PC-9 (cell line): ENCODE data around the gene STK39. TPM values are rescaled to one million over a fixed set of nuclear protein-coding genes. Genes with fewer than 3 reads are reported as not detected.

Experiments used
- BruUV-seq: library from RNA; stranded (reverse); fragments of 400-500 nt; replicated peaks from 2 replicates; lab custom pipeline; 2021; lab: Mats Ljungman, UMichigan
- CTCF ChIA-PET: fragments of 300-600 bp; sonication (Branson Sonifier 250); formaldehyde crosslinking; loops from one replicate; lab custom pipeline; 2022; ENCODE audit warnings: antibody characterized with exemption; lab: Charles Lee
- POLR2A ChIA-PET: fragments of 300-600 bp; sonication (Branson Sonifier 250); formaldehyde crosslinking; loops from one replicate; lab custom pipeline; 2022; ENCODE audit warnings: antibody characterized with exemption; ENCODE audit not compliant: unreplicated experiment; lab: Charles Lee
- DNase-seq, 2 experiments: peaks; one replicate each; pipeline versions ENCODE4 v3.0.0 to v3.0.0-alpha.2; 2015 to 2022; ENCODE audit warnings: mixed read lengths in 1 of 2
- H2AFZ ChIP-seq: fragments of 200-600 bp; sonication (generic); 2 replicates; pipeline ENCODE4 v1.8.1; 2017; ENCODE audit warnings: antibody characterized with exemption
- H3F3A ChIP-seq: fragments of 200-600 bp; sonication (generic); 2 replicates; pipeline ENCODE4 v1.8.1; 2017; ENCODE audit warnings: antibody characterized with exemption, mild to moderate bottlenecking, low read depth; ENCODE audit not compliant: insufficient read depth
- H3K27ac ChIP-seq: fragments of 200-600 bp; sonication (generic); 2 replicates; pipeline ENCODE4 v1.6.1; 2016; ENCODE audit warnings: mixed run types
- H3K27me3 ChIP-seq: fragments of 200-600 bp; sonication (generic); 2 replicates; pipeline ENCODE4 v1.6.1; 2016; ENCODE audit warnings: low read depth, mixed run types; ENCODE audit not compliant: insufficient read depth
- H3K36me3 ChIP-seq: fragments of 200-600 bp; sonication (generic); 2 replicates; pipeline ENCODE4 v1.6.1; 2016; ENCODE audit warnings: low read depth, mixed run types
- H3K4me1 ChIP-seq: fragments of 200-600 bp; sonication (generic); replicated peaks from 2 replicates; pipeline ENCODE4 v1.6.1; 2016; ENCODE audit warnings: mixed run types; ENCODE audit not compliant: insufficient read depth
- H3K4me2 ChIP-seq: fragments of 200-600 bp; sonication (generic); 2 replicates; pipeline ENCODE4 v1.6.1; 2017; ENCODE audit warnings: mixed run types
- H3K4me3 ChIP-seq: fragments of 200-600 bp; sonication (generic); 2 replicates; pipeline ENCODE4 v1.6.1; 2016; ENCODE audit warnings: mixed run types
- H3K79me2 ChIP-seq: fragments of 200-600 bp; sonication (generic); 2 replicates; pipeline ENCODE4 v1.6.1; 2017; ENCODE audit warnings: low read depth, mixed run types
- H3K9me2 ChIP-seq: fragments of 200-600 bp; sonication (generic); 2 replicates; pipeline ENCODE4 v1.8.1; 2017; ENCODE audit warnings: mild to moderate bottlenecking; ENCODE audit not compliant: insufficient read depth
- H3K9me3 ChIP-seq: fragments of 200-600 bp; sonication (generic); 2 replicates; pipeline ENCODE4 v1.8.1; 2016; ENCODE audit warnings: low read depth; ENCODE audit not compliant: insufficient read depth
- H4K20me1 ChIP-seq: fragments of 200-600 bp; sonication (generic); 2 replicates; pipeline ENCODE4 v1.8.1; 2017; ENCODE audit not compliant: insufficient read depth
- EZH2 ChIP-seq: fragments of 200-600 bp; sonication (generic); IDR thresholded peaks from 2 replicates; pipeline ENCODE4 v1.8.0; 2017; ENCODE audit warnings: antibody characterized with exemption, low read depth
- intact Hi-C: fragments of 100-400 bp; cut with micrococcal nuclease; formaldehyde crosslinking; loops from one replicate; pipeline ENCODE4 v1.10.0; 2022; ENCODE audit not compliant: unreplicated experiment
- total RNA-seq: library from RNA; stranded (reverse); gene quantifications from 2 replicates; pipeline ENCODE4 v1.2.3, GENCODE V29; 2021
- TF ChIP-seq, protein P1 (sequence below): fragments of 200-600 bp; sonication (generic); conservative IDR thresholded peaks from 2 replicates; pipeline ENCODE4 v1.6.1; 2017; ENCODE audit warnings: mixed run types, antibody characterized with exemption, mild to moderate bottlenecking, moderate library complexity

Gene STK39
- total RNA-seq, 1 experiment from 2014 or later = 14.5 TPM

DNA sequence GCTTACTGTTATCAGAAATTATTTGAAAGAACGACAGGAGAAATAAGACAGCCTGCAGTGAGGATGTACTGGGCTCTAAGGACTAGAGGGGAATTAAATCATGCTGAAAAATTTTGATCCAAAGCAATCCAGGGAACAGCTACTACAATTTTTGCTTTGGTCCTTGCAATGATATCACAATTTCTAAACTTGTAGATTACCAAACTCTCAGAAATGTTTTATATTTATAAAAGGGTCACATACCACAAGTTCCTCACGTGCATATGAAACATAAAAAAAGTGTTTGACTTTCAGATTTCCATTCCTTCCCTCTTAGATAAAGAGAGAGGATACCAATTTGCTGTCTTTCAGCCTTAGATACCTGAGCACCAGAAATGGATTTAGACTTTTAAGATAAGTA lies 261.2 kb downstream of the STK39 start:
- ChIA-PET CTCF (no interaction called here), POLR2A (no interaction called here)
- no peaks in the 10 kb centered on the region for H3K9me3 ChIP-seq
- no peaks in the 10 kb centered on the region for H3K4me1 ChIP-seq
- H3K27ac ChIP-seq = no peak overlapping the region
- no peak overlapping the region for H2AFZ ChIP-seq
- no peaks in the 10 kb centered on the region for H3K79me2 ChIP-seq
- H3K36me3 ChIP-seq = no peaks in the 10 kb centered on the region
- no peak overlapping the region for H3K4me3 ChIP-seq
- H3K4me2 ChIP-seq = no peak overlapping the region
- H3K9me2 ChIP-seq = no peaks in the 10 kb centered on the region
- no peaks in the 10 kb centered on the region for H3F3A ChIP-seq
- no peaks in the 10 kb centered on the region for H4K20me1 ChIP-seq
- H3K27me3 ChIP-seq = no peaks in the 10 kb centered on the region
- intact Hi-C loops = no loop called here
- no peak for DNase-seq
- no TSS peak for BruUV-seq
- no peak for TF ChIP-seq EZH2
- TF ChIP-seq, protein P1, sequence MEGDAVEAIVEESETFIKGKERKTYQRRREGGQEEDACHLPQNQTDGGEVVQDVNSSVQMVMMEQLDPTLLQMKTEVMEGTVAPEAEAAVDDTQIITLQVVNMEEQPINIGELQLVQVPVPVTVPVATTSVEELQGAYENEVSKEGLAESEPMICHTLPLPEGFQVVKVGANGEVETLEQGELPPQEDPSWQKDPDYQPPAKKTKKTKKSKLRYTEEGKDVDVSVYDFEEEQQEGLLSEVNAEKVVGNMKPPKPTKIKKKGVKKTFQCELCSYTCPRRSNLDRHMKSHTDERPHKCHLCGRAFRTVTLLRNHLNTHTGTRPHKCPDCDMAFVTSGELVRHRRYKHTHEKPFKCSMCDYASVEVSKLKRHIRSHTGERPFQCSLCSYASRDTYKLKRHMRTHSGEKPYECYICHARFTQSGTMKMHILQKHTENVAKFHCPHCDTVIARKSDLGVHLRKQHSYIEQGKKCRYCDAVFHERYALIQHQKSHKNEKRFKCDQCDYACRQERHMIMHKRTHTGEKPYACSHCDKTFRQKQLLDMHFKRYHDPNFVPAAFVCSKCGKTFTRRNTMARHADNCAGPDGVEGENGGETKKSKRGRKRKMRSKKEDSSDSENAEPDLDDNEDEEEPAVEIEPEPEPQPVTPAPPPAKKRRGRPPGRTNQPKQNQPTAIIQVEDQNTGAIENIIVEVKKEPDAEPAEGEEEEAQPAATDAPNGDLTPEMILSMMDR = no peak

- BruUV-seq = no TSS peak
- Histone ChIP-seq H3K36me3 (0 out of 2 replicates have a peak, but pooled peaks cover 7% of the 10 kb centered on the region), H3K27me3 (no peaks in the 10 kb centered on the region), H3K4me1 (no peaks in the 10 kb centered on the region), H3K9me2 (no peaks in the 10 kb centered on the region), H4K20me1 (no peaks in the 10 kb centered on the region), H3K9me3 (no peaks in the 10 kb centered on the region), H3K79me2 (no peaks in the 10 kb centered on the region), H3F3A (no peaks in the 10 kb centered on the region), H3K27ac (no peak overlapping the region), H2AFZ (no peak overlapping the region), H3K4me2 (no peak overlapping the region), H3K4me3 (no peak overlapping the region)
- ChIA-PET POLR2A (no interaction called here), CTCF (no interaction called here)
- intact Hi-C loops = no loop called here
- no peak for DNase-seq
- TF ChIP-seq EZH2 = no peak
- TF ChIP-seq, protein P1 = no peak
Measured at GRCh38 chr2:167981945-167982344, 265.4 kb downstream of the STK39 start.

GRCh38 chr2:167980439-167980838 lies 267.0 kb downstream of the STK39 start:
- CTCF ChIA-PET = no interaction called here
- H3K36me3 ChIP-seq = 0 out of 2 replicates have a peak, but pooled peaks cover 7% of the 10 kb centered on the region
- TF ChIP-seq, protein P1 = no peak
- TF ChIP-seq EZH2 = no peak
- no peaks in the 10 kb centered on the region for H3F3A ChIP-seq
- no peak overlapping the region for H3K4me2 ChIP-seq
- H3K9me2 ChIP-seq = no peaks in the 10 kb centered on the region
- intact Hi-C loops = no loop called here
- no peak overlapping the region for H2AFZ ChIP-seq
- no peak overlapping the region for H3K27ac ChIP-seq
- no peaks in the 10 kb centered on the region for H3K9me3 ChIP-seq
- H3K79me2 ChIP-seq = no peaks in the 10 kb centered on the region
- no peak for DNase-seq
- POLR2A ChIA-PET = no interaction called here
- no peaks in the 10 kb centered on the region for H3K4me1 ChIP-seq
- no peak overlapping the region for H3K4me3 ChIP-seq
- H3K27me3 ChIP-seq = no peaks in the 10 kb centered on the region
- no peaks in the 10 kb centered on the region for H4K20me1 ChIP-seq
- BruUV-seq = no TSS peak
